Hepatocyte (in vitro differentiated cells): ENCODE measurements around the gene HOXC9. TPM values are rescaled to one million over a fixed set of nuclear protein-coding genes. Genes with fewer than 3 reads are reported as not detected.

Experiments
- DNase-seq: peaks from one replicate; pipeline ENCODE4 v3.0.0-alpha.2; 2016; ENCODE audit warnings: low spot score
- H2AFZ ChIP-seq: fragments of 200-600 bp; sonication (generic); 2 replicates; pipeline ENCODE4 v1.6.0; 2016; ENCODE audit warnings: antibody characterized with exemption, mild to moderate bottlenecking
- H3K27ac ChIP-seq: fragments of 200-600 bp; sonication (generic); 2 replicates; pipeline ENCODE4 v1.5.1; 2016; ENCODE audit warnings: mild to moderate bottlenecking
- H3K27me3 ChIP-seq: fragments of 200-600 bp; sonication (generic); 2 replicates; pipeline ENCODE4 v1.6.1; 2016
- H3K36me3 ChIP-seq: fragments of 200-600 bp; sonication (generic); replicated peaks from 2 replicates; pipeline ENCODE4 v1.5.1; 2016; ENCODE audit warnings: low read depth; ENCODE audit not compliant: insufficient read depth
- H3K4me1 ChIP-seq: fragments of 200-600 bp; sonication (generic); 2 replicates; pipeline ENCODE4 v1.5.1; 2016; ENCODE audit warnings: mild to moderate bottlenecking, moderate library complexity; ENCODE audit not compliant: insufficient read depth
- H3K4me2 ChIP-seq: fragments of 200-600 bp; sonication (generic); 2 replicates; pipeline ENCODE4 v1.6.0; 2016
- H3K4me3 ChIP-seq: fragments of 200-600 bp; sonication (generic); 2 replicates; pipeline ENCODE4 v1.5.1; 2016; ENCODE audit warnings: mild to moderate bottlenecking
- H3K79me2 ChIP-seq: fragments of 200-600 bp; sonication (generic); 2 replicates; pipeline ENCODE4 v1.6.0; 2017; ENCODE audit warnings: mild to moderate bottlenecking
- H3K9me2 ChIP-seq: fragments of 200-600 bp; sonication (generic); replicated peaks from 2 replicates; pipeline ENCODE4 v1.6.0; 2017; ENCODE audit warnings: mild to moderate bottlenecking; ENCODE audit not compliant: insufficient read depth
- H3K9me3 ChIP-seq: fragments of 200-600 bp; sonication (generic); 2 replicates; pipeline ENCODE4 v1.5.1; 2016; ENCODE audit warnings: low read depth, mild to moderate bottlenecking
- H4K20me1 ChIP-seq: fragments of 200-600 bp; sonication (generic); 2 replicates; pipeline ENCODE4 v1.6.0; 2016; ENCODE audit warnings: mild to moderate bottlenecking; ENCODE audit not compliant: insufficient read depth, poor library complexity, severe bottlenecking
- EZH2 ChIP-seq: fragments of 200-600 bp; sonication (generic); IDR thresholded peaks from 2 replicates; pipeline ENCODE4 v1.6.1; 2016; ENCODE audit warnings: antibody characterized with exemption, mild to moderate bottlenecking, borderline replicate concordance
- EZH2phosphoT487 ChIP-seq: fragments of 200-600 bp; sonication (generic); IDR thresholded peaks from one replicate; pipeline ENCODE4 v1.6.1; 2018; ENCODE audit warnings: antibody characterized with exemption, mild to moderate bottlenecking, low read depth, moderate library complexity; ENCODE audit not compliant: unreplicated experiment, severe bottlenecking
- WGBS: methylation state at CpG from one replicate; pipeline ENCODE4 v1.1.6; 2016; ENCODE audit warnings: low lambda C conversion rate; ENCODE audit errors: missing lambda C conversion rate; 5-methylcytosine and 5-hydroxymethylcytosine counted together
- polyA plus RNA-seq: library from polyadenylated mRNA; unstranded; fragments of >200 nt; fragmentation: Nextera tagmentation; extraction: Ambion mirVana; gene quantifications from 2 replicates; pipeline ENCODE4 v1.2.1, GENCODE V29; 2016
- total RNA-seq: library from RNA; depleted of rRNA; stranded (reverse); fragments of >200 nt; gene quantifications from 2 replicates; pipeline ENCODE4 v1.2.3, GENCODE V29; 2014
- TF ChIP-seq, protein P1 (sequence below): fragments of 200-600 bp; sonication (generic); IDR thresholded peaks from 2 replicates; pipeline ENCODE4 v1.5.1; 2016; ENCODE audit warnings: antibody characterized with exemption, mild to moderate bottlenecking; ENCODE audit not compliant: poor library complexity

Gene HOXC9
- total and polyA plus RNA-seq, 2 experiments from 2014 or later, result 0.10 to 4.1 TPM

DNA sequence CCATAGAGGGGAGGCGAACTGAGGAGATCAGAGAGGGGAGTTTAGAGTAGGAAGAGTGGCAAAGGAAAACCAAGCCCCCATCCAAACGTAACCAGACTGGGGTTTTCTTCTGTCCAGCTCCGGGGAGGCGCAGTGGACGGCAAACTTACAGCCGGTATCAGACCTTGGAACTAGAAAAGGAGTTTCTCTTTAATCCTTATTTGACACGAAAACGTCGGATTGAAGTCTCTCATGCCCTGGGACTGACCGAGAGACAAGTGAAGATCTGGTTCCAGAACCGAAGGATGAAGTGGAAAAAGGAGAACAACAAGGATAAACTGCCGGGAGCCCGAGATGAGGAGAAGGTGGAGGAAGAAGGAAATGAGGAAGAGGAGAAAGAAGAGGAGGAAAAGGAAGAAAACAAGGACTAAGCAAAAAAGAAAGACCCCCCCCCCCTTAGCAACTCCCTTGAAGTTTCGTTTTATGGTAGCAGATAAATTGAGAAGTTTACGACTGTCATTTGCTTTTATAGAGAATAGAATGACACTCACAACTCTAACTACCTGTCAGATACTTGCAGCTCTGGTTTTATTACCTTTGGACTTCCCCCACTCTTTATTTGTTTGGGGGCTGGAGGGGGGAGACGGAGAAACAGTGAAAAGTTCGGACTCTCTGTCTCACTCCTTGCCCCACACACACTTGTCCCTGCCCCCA lies 11.2 kb downstream of the HOXC9 start:
- TF ChIP-seq EZH2phosphoT487, result peak; percentile 8
- TF ChIP-seq, protein P1, sequence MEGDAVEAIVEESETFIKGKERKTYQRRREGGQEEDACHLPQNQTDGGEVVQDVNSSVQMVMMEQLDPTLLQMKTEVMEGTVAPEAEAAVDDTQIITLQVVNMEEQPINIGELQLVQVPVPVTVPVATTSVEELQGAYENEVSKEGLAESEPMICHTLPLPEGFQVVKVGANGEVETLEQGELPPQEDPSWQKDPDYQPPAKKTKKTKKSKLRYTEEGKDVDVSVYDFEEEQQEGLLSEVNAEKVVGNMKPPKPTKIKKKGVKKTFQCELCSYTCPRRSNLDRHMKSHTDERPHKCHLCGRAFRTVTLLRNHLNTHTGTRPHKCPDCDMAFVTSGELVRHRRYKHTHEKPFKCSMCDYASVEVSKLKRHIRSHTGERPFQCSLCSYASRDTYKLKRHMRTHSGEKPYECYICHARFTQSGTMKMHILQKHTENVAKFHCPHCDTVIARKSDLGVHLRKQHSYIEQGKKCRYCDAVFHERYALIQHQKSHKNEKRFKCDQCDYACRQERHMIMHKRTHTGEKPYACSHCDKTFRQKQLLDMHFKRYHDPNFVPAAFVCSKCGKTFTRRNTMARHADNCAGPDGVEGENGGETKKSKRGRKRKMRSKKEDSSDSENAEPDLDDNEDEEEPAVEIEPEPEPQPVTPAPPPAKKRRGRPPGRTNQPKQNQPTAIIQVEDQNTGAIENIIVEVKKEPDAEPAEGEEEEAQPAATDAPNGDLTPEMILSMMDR, result no peak
- H3K36me3 ChIP-seq, result no peaks in the 10 kb centered on the region
- peaks cover 4% of the 10 kb centered on the region for H3K79me2 ChIP-seq
- H3K4me1 ChIP-seq, result peaks cover 14% of the 10 kb centered on the region
- 7% methylated on average over 17 of the region's 17 CpGs for WGBS
- H3K4me2 ChIP-seq, result peak overlapping the region; percentile 95
- no peak overlapping the region for H2AFZ ChIP-seq
- H3K27me3 ChIP-seq, result peaks cover 90% of the 10 kb centered on the region
- H3K9me3 ChIP-seq, result no peaks in the 10 kb centered on the region
- no peaks in the 10 kb centered on the region for H3K9me2 ChIP-seq
- no peak for DNase-seq
- H3K4me3 ChIP-seq, result peak overlapping the region; percentile 18
- H3K27ac ChIP-seq, result peak overlapping the region; percentile 81
- no peaks in the 10 kb centered on the region for H4K20me1 ChIP-seq

DNA sequence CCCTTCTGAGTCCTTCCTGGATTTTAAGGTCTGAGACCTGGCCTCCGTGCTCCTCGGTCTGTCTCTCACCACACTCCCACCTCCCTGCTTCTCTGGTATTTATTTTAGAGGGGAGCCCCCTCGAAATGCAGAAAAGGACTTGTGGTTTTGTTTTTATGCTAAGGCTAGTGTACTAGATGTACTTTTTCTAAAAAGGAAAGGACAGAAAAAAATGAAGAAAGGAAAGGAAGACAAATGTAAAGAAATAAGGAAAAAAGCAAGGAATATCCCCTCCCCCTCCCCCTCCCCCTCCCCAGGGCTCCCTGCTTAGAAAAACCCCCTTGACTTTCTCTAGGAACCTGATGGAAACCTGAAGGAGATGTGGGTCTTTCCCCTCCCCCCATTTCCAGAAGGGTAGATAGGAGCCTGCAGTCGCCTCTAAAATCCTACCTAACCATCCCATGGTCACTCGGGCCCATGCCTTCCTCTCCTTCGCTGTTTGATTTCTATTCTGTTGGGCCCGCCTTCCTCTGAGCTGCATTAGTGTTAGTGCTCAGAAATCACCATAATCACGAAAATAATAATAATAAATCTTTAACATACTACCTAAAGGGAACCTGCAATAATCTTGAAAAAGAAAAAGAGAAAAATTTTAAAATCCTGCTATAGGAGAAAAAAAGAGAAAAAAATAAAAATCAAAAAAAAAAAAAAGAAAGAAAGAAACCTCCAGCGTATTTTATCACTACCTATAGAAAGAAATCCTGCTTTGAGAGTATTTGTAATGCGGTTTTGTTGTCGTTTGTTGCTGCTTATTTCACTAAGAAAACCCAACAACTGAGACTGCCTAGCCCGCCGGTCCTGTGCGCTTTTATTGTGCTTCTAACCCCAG lies 11.9 kb downstream of the HOXC9 start:
- TF ChIP-seq EZH2phosphoT487, result no peak
- TF ChIP-seq EZH2, result no peak
- TF ChIP-seq, protein P1, result no peak
- no peaks in the 10 kb centered on the region for H3K9me3 ChIP-seq
- DNase-seq, result no peak
- H3K36me3 ChIP-seq, result no peaks in the 10 kb centered on the region
- H3K27me3 ChIP-seq, result peaks cover 82% of the 10 kb centered on the region
- peaks cover 10% of the 10 kb centered on the region for H3K4me1 ChIP-seq
- WGBS, result 31% methylated on average over 14 of the region's 14 CpGs
- peaks cover 4% of the 10 kb centered on the region for H3K79me2 ChIP-seq
- no peak overlapping the region for H2AFZ ChIP-seq
- peak overlapping the region; percentile 95 for H3K4me2 ChIP-seq
- H3K4me3 ChIP-seq, result no peak overlapping the region
- no peaks in the 10 kb centered on the region for H3K9me2 ChIP-seq
- H4K20me1 ChIP-seq, result no peaks in the 10 kb centered on the region
- H3K27ac ChIP-seq, result peak overlapping the region; percentile 81

DNA sequence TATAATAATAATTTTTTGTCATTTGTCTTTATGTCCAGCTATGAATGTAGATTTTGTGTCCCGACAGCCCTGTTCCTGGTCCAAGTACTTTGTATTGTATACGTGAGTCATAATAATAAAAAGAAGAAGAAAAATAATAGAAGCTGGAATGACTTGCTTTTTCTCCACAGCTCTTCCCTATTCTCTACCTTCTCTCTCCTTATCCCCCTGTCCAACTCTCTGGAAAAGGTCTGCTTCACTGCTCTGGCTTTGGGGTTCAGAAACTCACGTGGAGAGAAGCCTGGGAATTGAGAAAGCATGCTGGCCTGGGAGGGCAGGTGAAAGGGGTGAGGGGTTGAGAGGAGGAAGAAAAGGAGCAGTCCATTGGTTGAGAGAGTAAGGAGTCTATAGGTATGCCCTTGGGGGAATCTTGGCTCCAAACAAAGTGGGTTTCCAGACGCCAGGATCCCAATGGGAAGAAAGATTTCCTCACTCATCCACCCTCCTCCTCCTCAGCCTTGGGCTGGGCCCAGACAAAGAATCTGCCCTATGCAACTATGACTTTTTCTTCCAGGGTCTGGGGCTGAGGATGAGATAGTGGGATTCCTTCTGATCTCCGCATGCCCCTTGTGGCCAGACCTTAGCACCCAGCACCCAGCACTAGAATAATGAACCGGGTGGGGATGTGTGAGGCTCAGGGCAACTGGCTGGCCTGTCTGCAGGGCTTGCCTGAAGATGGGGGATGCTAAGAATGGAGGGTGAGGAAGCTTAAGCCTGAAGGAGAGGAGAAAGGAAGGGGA lies 12.9 kb downstream of the HOXC9 start:
- H3K4me1 ChIP-seq, result peaks cover 9% of the 10 kb centered on the region
- no peaks in the 10 kb centered on the region for H3K9me3 ChIP-seq
- no peak overlapping the region for H3K4me2 ChIP-seq
- peaks cover 9% of the 10 kb centered on the region for H3K79me2 ChIP-seq
- H3K36me3 ChIP-seq, result no peaks in the 10 kb centered on the region
- no peak overlapping the region for H2AFZ ChIP-seq
- TF ChIP-seq EZH2 (no peak), EZH2phosphoT487 (no peak)
- TF ChIP-seq, protein P1, result no peak
- WGBS, result 39% methylated on average over 6 of the region's 6 CpGs
- H4K20me1 ChIP-seq, result no peaks in the 10 kb centered on the region
- H3K27me3 ChIP-seq, result peaks cover 77% of the 10 kb centered on the region
- peak overlapping the region; percentile 15 for H3K27ac ChIP-seq
- no peaks in the 10 kb centered on the region for H3K9me2 ChIP-seq
- no peak overlapping the region for H3K4me3 ChIP-seq
- no peak for DNase-seq
